ENCODE measurements around the gene KIRREL3.

KIRREL3 gene

GRCh38 chr11:126870021-126870420 is 130.5 kb downstream of the KIRREL3 start:
- DNase-seq (ENCODE audit: low read depth): no peak

- no peak for DNase-seq (ENCODE audit: low read depth)
Measured at GRCh38 chr11:126868741-126869140, 131.8 kb downstream of the KIRREL3 start.

- DNase-seq (ENCODE audit: low read depth): no peak
Measured at GRCh38 chr11:126864934-126865333, 135.6 kb downstream of the KIRREL3 start.

GRCh38 chr11:126863294-126863997 is 137.1 kb downstream of the KIRREL3 start:
- DNase-seq (ENCODE audit: low read depth): no peak

GRCh38 chr11:126862664-126863243 is 137.8 kb downstream of the KIRREL3 start:
- no peak for DNase-seq (ENCODE audit: low read depth)

- no peak for DNase-seq (ENCODE audit: low read depth)
Measured at GRCh38 chr11:126861796-126862459, 138.6 kb downstream of the KIRREL3 start.

- no peak for DNase-seq (ENCODE audit: low read depth)
Measured at GRCh38 chr11:126857860-126858808, 142.4 kb downstream of the KIRREL3 start.

GRCh38 chr11:126855536-126855935 is 145.0 kb downstream of the KIRREL3 start:
- no peak for DNase-seq (ENCODE audit: low read depth)

- DNase-seq (ENCODE audit: low read depth): no peak
Measured at GRCh38 chr11:126853732-126854131, 146.8 kb downstream of the KIRREL3 start.

- no peak for DNase-seq (ENCODE audit: low read depth)
Measured at GRCh38 chr11:126844789-126845188, 155.8 kb downstream of the KIRREL3 start.

- DNase-seq (ENCODE audit: low read depth): no peak
Measured at GRCh38 chr11:126843096-126843495, 157.5 kb downstream of the KIRREL3 start.

- DNase-seq (ENCODE audit: low read depth): no peak
Measured at GRCh38 chr11:126841999-126842398, 158.6 kb downstream of the KIRREL3 start.

GRCh38 chr11:126840975-126841374 is 159.6 kb downstream of the KIRREL3 start:
- no peak for DNase-seq (ENCODE audit: low read depth)

- DNase-seq (ENCODE audit: low read depth): no peak
Measured at GRCh38 chr11:126840201-126840886, 160.2 kb downstream of the KIRREL3 start.

GRCh38 chr11:126839496-126839895 is 161.1 kb downstream of the KIRREL3 start:
- no peak for DNase-seq (ENCODE audit: low read depth)

- no peak for DNase-seq (ENCODE audit: low read depth)
Measured at GRCh38 chr11:126838779-126839178, 161.8 kb downstream of the KIRREL3 start.

- no peak for DNase-seq (ENCODE audit: low read depth)
Measured at GRCh38 chr11:126837581-126837980, 163.0 kb downstream of the KIRREL3 start.

- no peak for DNase-seq (ENCODE audit: low read depth)
Measured at GRCh38 chr11:126834573-126834972, 166.0 kb downstream of the KIRREL3 start.

- no peak for DNase-seq (ENCODE audit: low read depth)
Measured at GRCh38 chr11:126834149-126834548, 166.4 kb downstream of the KIRREL3 start.

- no peak for DNase-seq (ENCODE audit: low read depth)
Measured at GRCh38 chr11:126833065-126833464, 167.5 kb downstream of the KIRREL3 start.

GRCh38 chr11:126832387-126832786 is 168.2 kb downstream of the KIRREL3 start:
- DNase-seq (ENCODE audit: low read depth): no peak
